ENCODE data around the gene PRIMPOL.

DNA sequence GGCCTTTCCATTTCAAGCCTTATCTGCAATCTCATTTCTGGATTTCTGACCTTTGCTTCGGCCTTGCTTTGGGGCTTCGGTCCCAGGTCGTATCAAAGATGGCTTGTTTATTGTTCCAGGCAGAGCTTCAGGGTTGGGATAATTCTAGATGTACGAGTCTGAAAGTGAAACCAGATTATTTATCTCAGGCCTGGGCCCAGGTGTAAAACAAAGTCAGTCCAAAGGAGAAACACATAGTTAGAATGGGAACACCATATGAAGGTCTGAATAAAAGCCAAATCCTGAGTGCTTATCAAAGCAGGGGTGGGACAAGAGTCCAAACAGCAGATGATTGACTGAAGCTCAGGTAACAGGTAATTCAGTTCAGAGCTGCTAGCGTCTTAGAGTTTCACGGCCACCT, 17.1 kb downstream of the PRIMPOL start:
- TF ChIP-seq, protein P1, sequence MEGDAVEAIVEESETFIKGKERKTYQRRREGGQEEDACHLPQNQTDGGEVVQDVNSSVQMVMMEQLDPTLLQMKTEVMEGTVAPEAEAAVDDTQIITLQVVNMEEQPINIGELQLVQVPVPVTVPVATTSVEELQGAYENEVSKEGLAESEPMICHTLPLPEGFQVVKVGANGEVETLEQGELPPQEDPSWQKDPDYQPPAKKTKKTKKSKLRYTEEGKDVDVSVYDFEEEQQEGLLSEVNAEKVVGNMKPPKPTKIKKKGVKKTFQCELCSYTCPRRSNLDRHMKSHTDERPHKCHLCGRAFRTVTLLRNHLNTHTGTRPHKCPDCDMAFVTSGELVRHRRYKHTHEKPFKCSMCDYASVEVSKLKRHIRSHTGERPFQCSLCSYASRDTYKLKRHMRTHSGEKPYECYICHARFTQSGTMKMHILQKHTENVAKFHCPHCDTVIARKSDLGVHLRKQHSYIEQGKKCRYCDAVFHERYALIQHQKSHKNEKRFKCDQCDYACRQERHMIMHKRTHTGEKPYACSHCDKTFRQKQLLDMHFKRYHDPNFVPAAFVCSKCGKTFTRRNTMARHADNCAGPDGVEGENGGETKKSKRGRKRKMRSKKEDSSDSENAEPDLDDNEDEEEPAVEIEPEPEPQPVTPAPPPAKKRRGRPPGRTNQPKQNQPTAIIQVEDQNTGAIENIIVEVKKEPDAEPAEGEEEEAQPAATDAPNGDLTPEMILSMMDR (IDR thresholded peaks at IDR 0.05; ENCODE audit: low read length) = no peak
- TF ChIP-seq EZH2 (IDR thresholded peaks at IDR 0.05; ENCODE audit: borderline replicate concordance, low read length) = no peak

Measured in OCI-LY1 (cell line).